Measurements from ENCODE around the gene CCDC148. TPM values are rescaled to one million over a fixed set of nuclear protein-coding genes. Genes with fewer than 3 reads are reported as not detected.

CCDC148 gene
- total RNA-seq, 4 donors from 2014 or later = not detected

DNA sequence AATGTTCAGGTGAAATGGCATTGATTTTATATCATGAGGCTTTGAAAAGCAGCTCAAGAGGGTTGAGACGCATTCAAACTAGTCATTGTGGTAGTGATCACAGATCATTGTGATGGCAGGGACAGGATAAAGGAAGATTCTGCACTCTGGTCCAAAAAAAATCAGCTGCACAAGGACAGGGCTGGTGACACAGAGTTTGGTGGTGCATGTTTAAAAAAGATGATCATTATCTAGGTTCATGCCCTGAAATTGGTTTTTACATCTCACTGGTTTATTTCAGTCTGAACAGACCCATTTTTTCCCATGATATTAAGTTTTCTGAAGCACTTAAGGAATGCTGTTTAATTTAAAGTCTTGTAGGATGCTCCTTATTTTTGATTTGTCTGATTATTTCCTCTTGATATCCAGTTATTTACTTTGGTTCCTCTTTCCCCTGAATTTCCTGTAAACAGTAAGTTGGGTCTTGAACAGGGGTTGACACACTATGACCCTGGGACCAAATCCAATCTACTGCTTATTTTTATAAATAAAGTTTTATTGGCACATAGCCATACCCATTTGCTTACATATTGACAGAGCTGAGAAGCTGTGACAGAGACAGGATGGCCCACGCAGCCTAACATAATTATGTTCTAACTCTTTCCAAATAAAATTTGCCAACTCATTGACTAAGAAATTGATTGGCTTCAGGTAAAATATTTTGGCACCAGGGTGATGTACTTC lies 256.5 kb downstream of the CCDC148 start:
- no peaks in the 10 kb centered on the region for H3K9me3 ChIP-seq
- TF ChIP-seq, protein P1, sequence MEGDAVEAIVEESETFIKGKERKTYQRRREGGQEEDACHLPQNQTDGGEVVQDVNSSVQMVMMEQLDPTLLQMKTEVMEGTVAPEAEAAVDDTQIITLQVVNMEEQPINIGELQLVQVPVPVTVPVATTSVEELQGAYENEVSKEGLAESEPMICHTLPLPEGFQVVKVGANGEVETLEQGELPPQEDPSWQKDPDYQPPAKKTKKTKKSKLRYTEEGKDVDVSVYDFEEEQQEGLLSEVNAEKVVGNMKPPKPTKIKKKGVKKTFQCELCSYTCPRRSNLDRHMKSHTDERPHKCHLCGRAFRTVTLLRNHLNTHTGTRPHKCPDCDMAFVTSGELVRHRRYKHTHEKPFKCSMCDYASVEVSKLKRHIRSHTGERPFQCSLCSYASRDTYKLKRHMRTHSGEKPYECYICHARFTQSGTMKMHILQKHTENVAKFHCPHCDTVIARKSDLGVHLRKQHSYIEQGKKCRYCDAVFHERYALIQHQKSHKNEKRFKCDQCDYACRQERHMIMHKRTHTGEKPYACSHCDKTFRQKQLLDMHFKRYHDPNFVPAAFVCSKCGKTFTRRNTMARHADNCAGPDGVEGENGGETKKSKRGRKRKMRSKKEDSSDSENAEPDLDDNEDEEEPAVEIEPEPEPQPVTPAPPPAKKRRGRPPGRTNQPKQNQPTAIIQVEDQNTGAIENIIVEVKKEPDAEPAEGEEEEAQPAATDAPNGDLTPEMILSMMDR (IDR thresholded peaks at IDR 0.05) = no peak
- TF ChIP-seq POLR2A (IDR thresholded peaks at IDR 0.05) = no peak
- no peak for DNase-seq
- no peaks in the 10 kb centered on the region for H3K4me1 ChIP-seq
- no peaks in the 10 kb centered on the region for H3K36me3 ChIP-seq
- H3K27me3 ChIP-seq = no peaks in the 10 kb centered on the region
- H3K4me3 ChIP-seq = no peak overlapping the region
- no peak overlapping the region for H3K27ac ChIP-seq

DNA sequence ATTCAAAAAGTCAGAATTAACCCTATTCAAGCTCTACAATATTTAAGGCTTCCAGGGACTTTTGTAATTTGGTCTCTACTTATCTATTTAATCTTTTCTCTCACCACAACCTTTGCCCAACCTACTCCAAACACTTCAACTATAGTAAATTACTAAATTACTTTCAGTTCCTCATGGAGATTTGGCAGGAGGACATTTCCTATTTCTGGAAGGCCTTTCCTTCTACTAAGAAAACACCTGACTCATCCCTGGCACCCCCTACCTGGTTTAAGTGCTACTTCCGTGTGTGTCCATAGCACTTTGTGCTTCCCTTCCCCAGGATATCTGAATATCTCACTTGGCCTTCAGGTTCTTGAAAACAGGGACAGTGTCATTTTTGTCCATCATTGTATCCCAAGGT lies 258.6 kb downstream of the CCDC148 start:
- no peaks in the 10 kb centered on the region for H3K4me1 ChIP-seq
- no peaks in the 10 kb centered on the region for H3K36me3 ChIP-seq
- H3K4me3 ChIP-seq = no peak overlapping the region
- TF ChIP-seq POLR2A (IDR thresholded peaks at IDR 0.05) = no peak
- TF ChIP-seq, protein P1 (IDR thresholded peaks at IDR 0.05) = no peak
- H3K9me3 ChIP-seq = no peaks in the 10 kb centered on the region
- no peaks in the 10 kb centered on the region for H3K27me3 ChIP-seq
- peak in 1 of 3 donors; percentile 49 for DNase-seq
- H3K27ac ChIP-seq = no peak overlapping the region

DNA sequence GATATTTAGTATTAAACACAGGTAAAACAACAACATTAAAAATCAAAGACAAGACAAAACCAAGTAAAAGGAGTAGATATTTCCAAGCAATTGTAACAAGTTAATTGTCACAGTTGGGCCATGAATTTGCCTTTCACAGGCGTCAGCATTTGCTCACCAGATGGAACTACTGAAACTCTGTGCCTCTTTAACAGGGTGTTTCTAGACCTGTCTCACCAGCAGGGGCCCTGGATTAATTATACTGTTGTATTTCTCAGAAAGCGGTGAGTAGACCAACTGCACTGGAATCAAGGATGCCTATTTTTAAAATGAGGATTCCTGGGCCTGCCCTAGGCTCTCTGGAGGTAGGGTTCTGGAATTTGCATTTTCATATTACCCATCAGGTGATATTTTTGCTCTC lies 262.3 kb downstream of the CCDC148 start:
- H3K4me1 ChIP-seq = peaks cover 0 to 13% (median 2%) of the 10 kb centered on the region in 4 donors
- no peak overlapping the region for H3K4me3 ChIP-seq
- no peak for DNase-seq
- no peak overlapping the region for H3K27ac ChIP-seq
- no peaks in the 10 kb centered on the region for H3K9me3 ChIP-seq
- no peaks in the 10 kb centered on the region for H3K27me3 ChIP-seq
- no peaks in the 10 kb centered on the region for H3K36me3 ChIP-seq
- no peak for TF ChIP-seq POLR2A (IDR thresholded peaks at IDR 0.05)
- TF ChIP-seq, protein P1 (IDR thresholded peaks at IDR 0.05) = no peak

DNA sequence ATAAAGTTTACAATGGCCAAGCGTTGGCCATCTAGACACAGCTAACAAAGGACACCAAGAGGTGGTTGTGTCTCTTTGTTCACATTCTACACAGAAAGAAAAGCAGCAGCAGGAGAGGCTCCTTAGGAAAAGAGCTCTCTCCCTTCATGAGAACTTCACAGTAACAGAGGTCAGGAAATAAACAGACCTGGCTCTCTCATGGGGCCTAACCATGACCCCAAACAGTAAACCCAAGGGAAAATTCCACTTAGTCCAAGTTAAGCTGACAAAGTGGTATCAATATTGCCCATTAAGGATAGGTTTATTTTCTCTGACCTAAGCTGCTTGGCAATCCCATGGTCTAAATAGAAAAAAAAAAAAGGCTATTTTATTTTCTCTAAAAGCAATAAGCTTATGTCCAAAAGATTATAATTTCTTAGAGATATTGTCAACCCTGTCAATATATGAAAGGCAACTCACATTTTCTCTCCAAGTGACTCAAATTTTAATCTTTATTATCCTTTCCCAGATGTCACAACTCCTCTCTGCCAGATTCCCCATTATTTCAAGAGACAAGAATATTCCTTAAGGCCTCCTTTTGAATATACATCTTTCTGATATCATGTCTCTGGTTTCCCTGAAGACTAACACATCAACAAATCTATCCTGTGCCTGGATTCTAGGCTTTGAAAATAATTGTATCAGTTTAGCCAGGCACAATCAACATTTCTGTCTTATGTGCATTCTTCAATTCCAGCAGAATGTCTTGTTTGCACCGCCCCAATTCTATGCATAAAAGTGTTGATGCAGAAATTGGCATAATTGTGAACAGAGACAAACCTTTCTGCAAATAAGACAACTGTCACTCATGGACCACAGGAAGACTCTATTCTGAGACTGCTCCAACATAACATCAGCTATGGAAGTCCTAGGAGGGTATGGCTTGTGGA lies 263.8 kb downstream of the CCDC148 start:
- Histone ChIP-seq H3K27ac (no peak overlapping the region), H3K9me3 (no peaks in the 10 kb centered on the region), H3K4me1 (peaks cover 0 to 13% (median 2%) of the 10 kb centered on the region in 4 donors), H3K36me3 (no peaks in the 10 kb centered on the region), H3K27me3 (no peaks in the 10 kb centered on the region), H3K4me3 (no peak overlapping the region)
- TF ChIP-seq, protein P1 (IDR thresholded peaks at IDR 0.05) = no peak
- no peak for TF ChIP-seq POLR2A (IDR thresholded peaks at IDR 0.05)
- no peak for DNase-seq

DNA sequence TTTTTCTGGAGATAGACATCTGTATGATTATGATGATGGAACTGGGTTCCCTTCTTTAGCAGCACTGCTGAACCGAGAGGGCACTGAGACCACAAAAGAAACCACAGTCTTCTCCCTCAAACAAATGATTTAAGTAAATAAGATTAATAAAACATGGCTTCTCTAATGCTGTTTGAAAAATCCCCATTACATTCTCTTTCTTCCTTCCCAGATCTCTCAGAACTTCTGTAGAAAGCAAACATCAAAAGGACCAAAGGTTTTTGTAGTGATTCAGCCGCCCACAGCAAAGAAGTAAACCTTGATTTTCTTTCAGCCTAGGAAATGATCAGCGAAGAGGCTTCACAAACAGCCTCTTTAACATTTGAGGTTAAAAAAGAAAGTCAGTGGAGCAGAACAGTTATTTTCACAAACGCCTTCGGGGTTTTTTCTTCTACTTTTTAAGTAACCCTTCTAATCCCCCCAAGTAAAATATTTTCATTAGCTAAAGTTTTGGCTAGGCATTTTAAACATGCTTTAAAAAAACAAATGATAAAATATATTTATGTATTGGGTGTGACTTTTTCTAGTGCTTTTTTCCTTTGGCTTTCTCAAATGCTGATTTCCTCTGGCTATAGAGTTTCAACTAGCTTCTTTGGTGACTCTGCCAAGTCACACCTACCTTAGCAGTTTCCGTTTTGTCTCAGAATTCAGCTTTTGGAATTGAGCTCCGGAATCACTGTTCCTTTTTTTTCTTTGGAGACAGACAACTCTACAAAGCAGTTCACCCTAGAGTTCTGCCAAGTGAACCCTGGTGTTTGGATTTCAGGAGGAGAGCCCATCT lies 265.3 kb downstream of the CCDC148 start:
- TF ChIP-seq, protein P1 (IDR thresholded peaks at IDR 0.05) = no peak
- no peak for TF ChIP-seq POLR2A (IDR thresholded peaks at IDR 0.05)
- peaks cover 0 to 13% (median 2%) of the 10 kb centered on the region in 4 donors for H3K4me1 ChIP-seq
- H3K27ac ChIP-seq = peak overlapping the region in 1 of 4 donors; percentile 27
- peak in 1 of 3 donors; percentile 20 for DNase-seq
- no peaks in the 10 kb centered on the region for H3K27me3 ChIP-seq
- H3K9me3 ChIP-seq = no peaks in the 10 kb centered on the region
- H3K36me3 ChIP-seq = no peaks in the 10 kb centered on the region
- H3K4me3 ChIP-seq = no peak overlapping the region

All from Peyer's patch (tissue), 4 donors.